H1 (cell line): ENCODE results near the gene RSF1. TPM values are rescaled to one million over a fixed set of nuclear protein-coding genes. Genes with fewer than 3 reads are reported as not detected.

Experiments used
- polyA plus RNA-seq, 7 experiments: library from polyadenylated mRNA; depleted of rRNA in 3 of 7; stranded (reverse) in 5 of 7; unstranded in 2 of 7; fragments of >200 nt in 5 of 7; fragments of 200-250 nt in 2 of 7; gene quantifications; 1 replicate in 5 of 7; 2 replicates in 1 of 7; 4 replicates in 1 of 7; pipeline versions ENCODE4 v1.2.1 to v1.2.3, GENCODE V29; 2011 to 2013; ENCODE audit warnings: missing spikeins in 2 of 7, mixed read lengths in 2 of 7
- total RNA-seq: library from RNA; stranded (reverse); fragmentation: NEBNext Ultra II Directional; extraction: Animal tissue kit (Norgen Biotek cat#: 25700); gene quantifications from 2 replicates; pipeline ENCODE4 v1.2.1, GENCODE V29; 2021
- TF ChIP-seq, protein P1 (sequence below): fragments of 300-600 bp; sonication (generic); IDR thresholded peaks from 2 replicates; pipeline ENCODE4 v1.7.1; 2012; ENCODE audit warnings: low read length, moderate library complexity, mild to moderate bottlenecking, inconsistent platforms; ENCODE audit not compliant: insufficient replicate concordance

Gene RSF1
- total and polyA plus RNA-seq, 2 of the 8 experiments (the other 6 are each of a cell fraction or from before 2014, with no cell fraction given), result 17.8 to 87.9 TPM

DNA sequence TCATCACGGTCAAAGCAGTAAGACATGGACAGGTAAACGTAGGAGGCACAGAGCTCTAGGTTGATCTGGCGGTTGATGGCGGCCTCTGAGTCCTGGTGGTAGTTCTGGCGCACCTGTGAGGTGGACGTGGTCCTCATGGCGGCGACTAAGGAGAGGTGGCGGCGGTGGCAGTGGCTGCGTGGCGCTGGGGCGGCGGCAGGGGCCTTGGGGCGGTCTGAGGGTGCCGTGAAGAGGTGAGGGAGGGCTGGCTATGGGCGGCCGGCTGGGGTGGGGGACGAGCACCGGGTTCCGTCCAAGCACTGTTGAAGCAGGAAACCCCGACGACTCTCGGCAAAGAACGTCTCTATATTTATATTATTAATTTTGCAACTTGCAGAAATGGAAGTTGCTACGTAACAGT is 85.6 kb downstream of the RSF1 start (continued):
- TF ChIP-seq, protein P1, sequence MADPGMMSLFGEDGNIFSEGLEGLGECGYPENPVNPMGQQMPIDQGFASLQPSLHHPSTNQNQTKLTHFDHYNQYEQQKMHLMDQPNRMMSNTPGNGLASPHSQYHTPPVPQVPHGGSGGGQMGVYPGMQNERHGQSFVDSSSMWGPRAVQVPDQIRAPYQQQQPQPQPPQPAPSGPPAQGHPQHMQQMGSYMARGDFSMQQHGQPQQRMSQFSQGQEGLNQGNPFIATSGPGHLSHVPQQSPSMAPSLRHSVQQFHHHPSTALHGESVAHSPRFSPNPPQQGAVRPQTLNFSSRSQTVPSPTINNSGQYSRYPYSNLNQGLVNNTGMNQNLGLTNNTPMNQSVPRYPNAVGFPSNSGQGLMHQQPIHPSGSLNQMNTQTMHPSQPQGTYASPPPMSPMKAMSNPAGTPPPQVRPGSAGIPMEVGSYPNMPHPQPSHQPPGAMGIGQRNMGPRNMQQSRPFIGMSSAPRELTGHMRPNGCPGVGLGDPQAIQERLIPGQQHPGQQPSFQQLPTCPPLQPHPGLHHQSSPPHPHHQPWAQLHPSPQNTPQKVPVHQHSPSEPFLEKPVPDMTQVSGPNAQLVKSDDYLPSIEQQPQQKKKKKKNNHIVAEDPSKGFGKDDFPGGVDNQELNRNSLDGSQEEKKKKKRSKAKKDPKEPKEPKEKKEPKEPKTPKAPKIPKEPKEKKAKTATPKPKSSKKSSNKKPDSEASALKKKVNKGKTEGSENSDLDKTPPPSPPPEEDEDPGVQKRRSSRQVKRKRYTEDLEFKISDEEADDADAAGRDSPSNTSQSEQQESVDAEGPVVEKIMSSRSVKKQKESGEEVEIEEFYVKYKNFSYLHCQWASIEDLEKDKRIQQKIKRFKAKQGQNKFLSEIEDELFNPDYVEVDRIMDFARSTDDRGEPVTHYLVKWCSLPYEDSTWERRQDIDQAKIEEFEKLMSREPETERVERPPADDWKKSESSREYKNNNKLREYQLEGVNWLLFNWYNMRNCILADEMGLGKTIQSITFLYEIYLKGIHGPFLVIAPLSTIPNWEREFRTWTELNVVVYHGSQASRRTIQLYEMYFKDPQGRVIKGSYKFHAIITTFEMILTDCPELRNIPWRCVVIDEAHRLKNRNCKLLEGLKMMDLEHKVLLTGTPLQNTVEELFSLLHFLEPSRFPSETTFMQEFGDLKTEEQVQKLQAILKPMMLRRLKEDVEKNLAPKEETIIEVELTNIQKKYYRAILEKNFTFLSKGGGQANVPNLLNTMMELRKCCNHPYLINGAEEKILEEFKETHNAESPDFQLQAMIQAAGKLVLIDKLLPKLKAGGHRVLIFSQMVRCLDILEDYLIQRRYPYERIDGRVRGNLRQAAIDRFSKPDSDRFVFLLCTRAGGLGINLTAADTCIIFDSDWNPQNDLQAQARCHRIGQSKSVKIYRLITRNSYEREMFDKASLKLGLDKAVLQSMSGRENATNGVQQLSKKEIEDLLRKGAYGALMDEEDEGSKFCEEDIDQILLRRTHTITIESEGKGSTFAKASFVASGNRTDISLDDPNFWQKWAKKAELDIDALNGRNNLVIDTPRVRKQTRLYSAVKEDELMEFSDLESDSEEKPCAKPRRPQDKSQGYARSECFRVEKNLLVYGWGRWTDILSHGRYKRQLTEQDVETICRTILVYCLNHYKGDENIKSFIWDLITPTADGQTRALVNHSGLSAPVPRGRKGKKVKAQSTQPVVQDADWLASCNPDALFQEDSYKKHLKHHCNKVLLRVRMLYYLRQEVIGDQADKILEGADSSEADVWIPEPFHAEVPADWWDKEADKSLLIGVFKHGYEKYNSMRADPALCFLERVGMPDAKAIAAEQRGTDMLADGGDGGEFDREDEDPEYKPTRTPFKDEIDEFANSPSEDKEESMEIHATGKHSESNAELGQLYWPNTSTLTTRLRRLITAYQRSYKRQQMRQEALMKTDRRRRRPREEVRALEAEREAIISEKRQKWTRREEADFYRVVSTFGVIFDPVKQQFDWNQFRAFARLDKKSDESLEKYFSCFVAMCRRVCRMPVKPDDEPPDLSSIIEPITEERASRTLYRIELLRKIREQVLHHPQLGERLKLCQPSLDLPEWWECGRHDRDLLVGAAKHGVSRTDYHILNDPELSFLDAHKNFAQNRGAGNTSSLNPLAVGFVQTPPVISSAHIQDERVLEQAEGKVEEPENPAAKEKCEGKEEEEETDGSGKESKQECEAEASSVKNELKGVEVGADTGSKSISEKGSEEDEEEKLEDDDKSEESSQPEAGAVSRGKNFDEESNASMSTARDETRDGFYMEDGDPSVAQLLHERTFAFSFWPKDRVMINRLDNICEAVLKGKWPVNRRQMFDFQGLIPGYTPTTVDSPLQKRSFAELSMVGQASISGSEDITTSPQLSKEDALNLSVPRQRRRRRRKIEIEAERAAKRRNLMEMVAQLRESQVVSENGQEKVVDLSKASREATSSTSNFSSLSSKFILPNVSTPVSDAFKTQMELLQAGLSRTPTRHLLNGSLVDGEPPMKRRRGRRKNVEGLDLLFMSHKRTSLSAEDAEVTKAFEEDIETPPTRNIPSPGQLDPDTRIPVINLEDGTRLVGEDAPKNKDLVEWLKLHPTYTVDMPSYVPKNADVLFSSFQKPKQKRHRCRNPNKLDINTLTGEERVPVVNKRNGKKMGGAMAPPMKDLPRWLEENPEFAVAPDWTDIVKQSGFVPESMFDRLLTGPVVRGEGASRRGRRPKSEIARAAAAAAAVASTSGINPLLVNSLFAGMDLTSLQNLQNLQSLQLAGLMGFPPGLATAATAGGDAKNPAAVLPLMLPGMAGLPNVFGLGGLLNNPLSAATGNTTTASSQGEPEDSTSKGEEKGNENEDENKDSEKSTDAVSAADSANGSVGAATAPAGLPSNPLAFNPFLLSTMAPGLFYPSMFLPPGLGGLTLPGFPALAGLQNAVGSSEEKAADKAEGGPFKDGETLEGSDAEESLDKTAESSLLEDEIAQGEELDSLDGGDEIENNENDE, result no peak
- TF ChIP-seq, all 59 proteins: peak for 0
